PC-9 (cell line): ENCODE measurements around the gene HLA-DRB1. TPM values are rescaled to one million over a fixed set of nuclear protein-coding genes. Genes with fewer than 3 reads are reported as not detected.

ENCODE experiments used
- BruUV-seq: library from RNA; stranded (reverse); fragments of 400-500 nt; replicated peaks from 2 replicates; lab custom pipeline; 2021; lab: Mats Ljungman, UMichigan
- CTCF ChIA-PET: fragments of 300-600 bp; sonication (Branson Sonifier 250); formaldehyde crosslinking; loops from one replicate; lab custom pipeline; 2022; ENCODE audit warnings: antibody characterized with exemption; lab: Charles Lee
- POLR2A ChIA-PET: fragments of 300-600 bp; sonication (Branson Sonifier 250); formaldehyde crosslinking; loops from one replicate; lab custom pipeline; 2022; ENCODE audit warnings: antibody characterized with exemption; ENCODE audit not compliant: unreplicated experiment; lab: Charles Lee
- DNase-seq, 2 experiments: peaks; one replicate each; pipeline versions ENCODE4 v3.0.0 to v3.0.0-alpha.2; 2015 to 2022; ENCODE audit warnings: mixed read lengths in 1 of 2
- H2AFZ ChIP-seq: fragments of 200-600 bp; sonication (generic); 2 replicates; pipeline ENCODE4 v1.8.1; 2017; ENCODE audit warnings: antibody characterized with exemption
- H3F3A ChIP-seq: fragments of 200-600 bp; sonication (generic); 2 replicates; pipeline ENCODE4 v1.8.1; 2017; ENCODE audit warnings: antibody characterized with exemption, mild to moderate bottlenecking, low read depth; ENCODE audit not compliant: insufficient read depth
- H3K27ac ChIP-seq: fragments of 200-600 bp; sonication (generic); 2 replicates; pipeline ENCODE4 v1.6.1; 2016; ENCODE audit warnings: mixed run types
- H3K27me3 ChIP-seq: fragments of 200-600 bp; sonication (generic); 2 replicates; pipeline ENCODE4 v1.6.1; 2016; ENCODE audit warnings: low read depth, mixed run types; ENCODE audit not compliant: insufficient read depth
- H3K36me3 ChIP-seq: fragments of 200-600 bp; sonication (generic); 2 replicates; pipeline ENCODE4 v1.6.1; 2016; ENCODE audit warnings: low read depth, mixed run types
- H3K4me1 ChIP-seq: fragments of 200-600 bp; sonication (generic); replicated peaks from 2 replicates; pipeline ENCODE4 v1.6.1; 2016; ENCODE audit warnings: mixed run types; ENCODE audit not compliant: insufficient read depth
- H3K4me2 ChIP-seq: fragments of 200-600 bp; sonication (generic); 2 replicates; pipeline ENCODE4 v1.6.1; 2017; ENCODE audit warnings: mixed run types
- H3K4me3 ChIP-seq: fragments of 200-600 bp; sonication (generic); 2 replicates; pipeline ENCODE4 v1.6.1; 2016; ENCODE audit warnings: mixed run types
- H3K79me2 ChIP-seq: fragments of 200-600 bp; sonication (generic); 2 replicates; pipeline ENCODE4 v1.6.1; 2017; ENCODE audit warnings: low read depth, mixed run types
- H3K9me2 ChIP-seq: fragments of 200-600 bp; sonication (generic); 2 replicates; pipeline ENCODE4 v1.8.1; 2017; ENCODE audit warnings: mild to moderate bottlenecking; ENCODE audit not compliant: insufficient read depth
- H3K9me3 ChIP-seq: fragments of 200-600 bp; sonication (generic); 2 replicates; pipeline ENCODE4 v1.8.1; 2016; ENCODE audit warnings: low read depth; ENCODE audit not compliant: insufficient read depth
- H4K20me1 ChIP-seq: fragments of 200-600 bp; sonication (generic); 2 replicates; pipeline ENCODE4 v1.8.1; 2017; ENCODE audit not compliant: insufficient read depth
- CTCF ChIP-seq: fragments of 200-600 bp; sonication (generic); conservative IDR thresholded peaks from 2 replicates; pipeline ENCODE4 v1.6.1; 2017; ENCODE audit warnings: mixed run types, antibody characterized with exemption, mild to moderate bottlenecking, moderate library complexity
- EZH2 ChIP-seq: fragments of 200-600 bp; sonication (generic); IDR thresholded peaks from 2 replicates; pipeline ENCODE4 v1.8.0; 2017; ENCODE audit warnings: antibody characterized with exemption, low read depth
- intact Hi-C: fragments of 100-400 bp; cut with micrococcal nuclease; formaldehyde crosslinking; loops from one replicate; pipeline ENCODE4 v1.10.0; 2022; ENCODE audit not compliant: unreplicated experiment
- total RNA-seq: library from RNA; stranded (reverse); gene quantifications from 2 replicates; pipeline ENCODE4 v1.2.3, GENCODE V29; 2021

The HLA-DRB1 gene
- total RNA-seq, 1 experiment from 2014 or later, result 3.1 TPM

DNA sequence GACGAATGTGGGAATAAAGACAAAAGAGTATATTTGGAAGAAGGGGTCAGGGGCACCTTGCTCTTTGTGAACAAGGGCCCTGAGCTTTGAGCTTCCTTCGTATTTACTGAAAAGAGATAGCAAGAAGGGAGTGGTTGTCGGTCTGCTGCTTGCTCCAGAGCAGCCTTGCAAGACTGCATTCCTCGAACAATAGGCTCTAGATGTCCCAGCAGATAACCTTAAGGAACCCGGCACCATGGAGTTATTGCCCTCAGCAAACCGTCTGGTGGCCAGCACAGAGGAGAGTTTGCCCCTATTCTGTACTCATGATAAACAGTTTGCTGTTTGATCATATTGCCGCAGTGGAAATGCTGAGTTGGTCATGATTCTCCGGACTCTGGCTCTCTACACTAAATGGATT, 22.7 kb downstream of the HLA-DRB1 start:
- Histone ChIP-seq H3K4me2 (no peak overlapping the region), H3F3A (no peaks in the 10 kb centered on the region), H3K9me3 (no peaks in the 10 kb centered on the region), H3K27ac (no peak overlapping the region), H3K27me3 (peaks cover 6% of the 10 kb centered on the region; the same call in 1 of the 2 replicates), H4K20me1 (no peaks in the 10 kb centered on the region), H3K36me3 (no peaks in the 10 kb centered on the region), H3K4me1 (no peaks in the 10 kb centered on the region), H3K79me2 (no peaks in the 10 kb centered on the region), H3K4me3 (no peak overlapping the region), H3K9me2 (no peaks in the 10 kb centered on the region), H2AFZ (no peak overlapping the region)
- POLR2A ChIA-PET, result no interaction called here
- no peak for TF ChIP-seq CTCF
- BruUV-seq, result no TSS peak
- CTCF ChIA-PET, result no interaction called here
- DNase-seq, result no peak
- intact Hi-C loops, result no loop called here

- Histone ChIP-seq H3K79me2 (no peaks in the 10 kb centered on the region), H2AFZ (no peak overlapping the region), H3K27me3 (peaks cover 9% of the 10 kb centered on the region), H3K4me1 (no peaks in the 10 kb centered on the region), H3K9me3 (no peaks in the 10 kb centered on the region), H3K9me2 (no peaks in the 10 kb centered on the region), H3K36me3 (no peaks in the 10 kb centered on the region), H4K20me1 (no peaks in the 10 kb centered on the region), H3K4me2 (no peak overlapping the region), H3F3A (no peaks in the 10 kb centered on the region), H3K27ac (no peak overlapping the region), H3K4me3 (no peak overlapping the region)
- no peak for DNase-seq
- ChIA-PET CTCF (no interaction called here), POLR2A (no interaction called here)
- no TSS peak for BruUV-seq
- intact Hi-C loops, result no loop called here
- TF ChIP-seq EZH2 (no peak), CTCF (no peak)
These were observed 24.1 kb downstream of the HLA-DRB1 start for GRCh38 chr6:32565511-32565910.

DNA sequence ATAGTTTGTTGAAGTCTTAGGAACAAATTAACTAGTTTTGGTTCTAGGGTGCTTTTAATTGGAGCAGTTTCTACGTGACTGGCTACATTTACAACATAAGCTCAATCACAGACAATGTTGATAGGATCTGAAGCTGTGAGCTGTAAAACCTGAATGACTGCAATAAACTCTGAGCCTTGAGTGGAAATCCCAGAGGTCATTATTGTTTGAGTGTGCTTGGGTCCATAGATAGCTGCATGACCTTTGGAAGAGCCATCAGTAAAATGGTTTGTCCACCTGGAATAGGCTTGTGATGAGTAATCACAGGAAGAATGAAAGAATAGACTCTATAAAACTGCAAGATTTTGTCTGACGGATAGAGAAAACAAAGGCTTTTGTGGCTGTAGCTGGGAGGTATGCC, 26.7 kb downstream of the HLA-DRB1 start:
- H3K79me2 ChIP-seq, result no peaks in the 10 kb centered on the region
- peaks cover 25% of the 10 kb centered on the region for H3K27me3 ChIP-seq
- TF ChIP-seq CTCF, result no peak
- no peak for TF ChIP-seq EZH2
- H3F3A ChIP-seq, result no peaks in the 10 kb centered on the region
- intact Hi-C loops, result no loop called here
- H3K4me1 ChIP-seq, result no peaks in the 10 kb centered on the region
- no peak overlapping the region for H3K4me3 ChIP-seq
- H2AFZ ChIP-seq, result no peak overlapping the region
- BruUV-seq, result no TSS peak
- H3K4me2 ChIP-seq, result no peak overlapping the region
- ChIA-PET CTCF (interaction anchor here (0.6 kb wide), 1 partner anchor 1172 kb away, joined by 4 read pairs; no protein-coding TSS in a partner anchor), POLR2A (no interaction called here)
- H3K27ac ChIP-seq, result no peak overlapping the region
- H3K9me3 ChIP-seq, result no peaks in the 10 kb centered on the region
- H3K9me2 ChIP-seq, result no peaks in the 10 kb centered on the region
- H3K36me3 ChIP-seq, result no peaks in the 10 kb centered on the region
- no peaks in the 10 kb centered on the region for H4K20me1 ChIP-seq
- DNase-seq, result no peak
